C1 segment of cervical spinal cord (tissue), 14 donors: ENCODE measurements around the gene TRIM67.
"Not testable (repeated sequence)": the region's sequence is repeated elsewhere in the genome, so short reads cannot be mapped to it uniquely, and the experiment has no call there.

Experiments
- DNase-seq, 14 donors: peaks; one replicate each; lab custom pipeline; 2025; lab: John Stamatoyannopoulos, UW

Gene TRIM67

DNA sequence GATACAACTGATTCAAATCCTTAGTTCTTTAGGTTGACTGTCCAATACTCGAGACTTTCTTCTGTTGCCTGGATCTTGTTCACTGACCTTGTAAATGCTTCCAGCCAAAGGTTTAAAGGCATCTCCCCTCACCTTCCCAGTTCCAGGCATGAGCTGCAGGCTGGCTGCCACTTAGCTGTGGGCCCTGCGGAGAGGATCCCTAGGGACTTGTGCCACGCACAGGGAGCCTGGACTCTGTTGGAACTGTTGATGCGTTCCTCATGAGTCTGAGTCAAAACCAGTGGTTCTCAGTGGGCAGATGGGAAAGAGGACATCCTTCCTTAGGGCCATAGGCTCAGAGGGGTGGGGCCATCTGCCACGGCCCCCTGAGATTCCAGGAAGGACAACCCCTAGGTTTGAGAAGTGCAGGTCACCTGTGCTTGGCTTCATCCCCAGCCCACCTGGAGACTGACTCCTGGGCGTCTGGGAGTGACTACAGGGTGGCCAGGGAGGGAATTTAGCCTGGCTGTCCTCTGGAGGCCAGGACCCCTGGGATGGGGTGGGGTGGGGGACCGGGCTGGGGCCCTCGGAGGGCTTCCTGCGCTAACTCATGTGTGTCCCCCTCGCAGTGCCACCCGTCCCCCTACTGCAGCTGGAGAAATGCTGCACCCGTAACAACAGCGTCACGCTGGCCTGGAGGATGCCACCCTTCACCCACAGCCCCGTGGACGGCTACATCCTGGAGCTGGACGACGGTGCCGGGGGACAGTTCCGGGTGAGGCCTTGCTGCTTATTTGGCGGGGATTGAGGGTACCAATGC, 41.6 kb downstream of the TRIM67 start:
- DNase-seq = no peak

DNA sequence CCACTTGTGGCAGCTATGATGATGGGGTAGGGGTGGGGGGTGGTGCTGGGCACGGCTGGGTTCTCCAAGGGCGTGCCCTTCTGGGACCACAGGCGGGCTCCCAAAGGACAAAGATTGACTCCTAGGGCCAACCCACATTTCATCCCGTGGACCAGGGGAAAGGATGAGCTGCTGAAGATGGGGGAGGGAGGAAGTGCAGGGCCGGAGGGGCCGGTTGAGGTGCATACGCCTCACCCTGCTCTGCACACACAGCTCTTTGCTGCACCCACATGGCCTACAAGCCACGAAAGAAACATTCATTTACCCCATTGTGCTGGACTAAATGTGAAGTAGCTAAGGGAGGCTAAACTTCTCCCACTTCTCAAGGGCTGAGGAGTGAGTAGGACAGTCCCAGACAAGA, 45.0 kb downstream of the TRIM67 start:
- DNase-seq = peak in 1 of 14 donors; percentile 7

DNA sequence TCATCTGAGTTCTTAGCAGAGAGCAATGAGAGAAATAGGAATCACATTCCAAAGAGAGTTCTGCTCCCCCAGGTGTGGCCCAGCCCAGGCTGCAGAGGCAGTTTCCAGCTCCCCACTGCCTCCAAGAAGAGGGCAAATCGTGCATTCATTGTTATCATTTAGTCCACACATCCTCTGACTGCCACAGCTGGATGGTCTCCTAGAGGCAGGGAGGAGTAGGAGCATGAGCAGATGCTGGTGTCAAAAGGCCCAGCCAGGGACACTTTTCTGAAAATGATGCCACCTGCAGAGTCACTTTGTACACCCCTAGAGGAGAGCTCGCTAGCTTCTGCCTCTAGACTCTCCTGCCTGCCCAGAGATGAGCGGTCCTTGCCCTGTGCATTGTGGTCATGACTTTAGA, 45.6 kb downstream of the TRIM67 start:
- DNase-seq = no peak

- no peak for DNase-seq
Observed at GRCh38 chr1:231208980-231209379, 47.1 kb downstream of the TRIM67 start.

GRCh38 chr1:231209531-231209930, 47.7 kb downstream of the TRIM67 start:
- no peak for DNase-seq

DNA sequence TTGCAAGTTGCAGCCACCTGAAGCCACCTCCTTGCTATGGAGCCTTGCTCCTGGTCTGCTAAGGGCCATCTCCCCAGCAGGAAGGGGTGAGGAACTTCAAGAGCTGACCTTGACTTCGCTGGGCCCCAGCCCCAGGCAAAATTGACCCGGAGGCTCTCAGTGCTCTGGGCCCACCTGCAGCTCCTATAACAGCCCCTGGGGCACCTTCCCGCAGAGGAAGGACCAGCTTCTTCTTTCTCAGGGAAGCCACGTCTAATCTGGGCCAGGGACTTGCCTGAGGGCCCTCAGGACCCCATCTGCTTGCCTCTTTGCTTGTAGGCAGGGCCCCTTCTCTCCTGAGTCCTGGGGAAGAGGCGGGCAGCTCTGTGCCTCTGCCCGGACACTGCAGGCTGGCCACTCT, 48.3 kb downstream of the TRIM67 start:
- DNase-seq = no peak

DNA sequence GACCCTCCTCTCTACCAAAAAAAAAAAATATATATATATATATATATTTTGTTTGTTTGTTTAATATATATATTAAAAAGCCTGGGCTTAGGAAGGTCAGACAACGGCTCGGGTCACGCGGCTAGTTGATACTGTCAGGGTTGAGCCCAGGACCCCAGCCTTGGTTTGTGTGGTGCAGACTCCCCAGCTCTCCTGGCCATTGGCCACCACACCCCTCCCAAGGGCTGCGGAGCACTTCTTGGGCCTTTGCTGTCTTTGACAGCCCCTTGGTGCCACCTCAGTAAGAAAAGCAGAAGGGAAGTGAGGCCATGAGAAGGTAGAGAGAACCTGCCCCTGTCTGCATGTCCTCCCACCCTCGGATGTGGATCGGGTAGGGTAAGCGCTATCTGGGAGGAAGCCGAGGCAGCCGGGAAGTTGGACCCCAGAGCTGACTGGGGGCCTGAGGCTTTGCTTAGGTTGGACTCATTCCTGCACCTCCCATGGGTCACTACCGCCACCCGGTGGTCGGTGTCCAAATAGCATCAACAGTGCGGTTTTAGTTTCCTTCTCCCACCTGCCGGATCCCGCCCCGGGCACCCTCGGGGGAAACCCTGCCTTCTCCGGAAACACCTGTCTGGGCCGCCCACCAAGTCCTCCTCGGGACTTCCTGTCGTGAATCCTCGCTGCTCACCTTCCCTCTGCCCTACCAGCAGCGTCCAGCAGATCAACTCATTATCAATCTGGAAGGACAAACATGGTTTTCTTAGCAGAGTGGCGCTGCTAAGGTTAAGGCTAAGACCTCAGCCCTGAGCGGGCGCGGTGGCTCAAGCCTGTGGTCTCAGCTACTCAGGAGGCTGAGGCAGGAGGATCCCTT, 49.4 kb downstream of the TRIM67 start:
- peak in 13 of 14 donors; percentile 16 to 85 (median 44) for DNase-seq

DNA sequence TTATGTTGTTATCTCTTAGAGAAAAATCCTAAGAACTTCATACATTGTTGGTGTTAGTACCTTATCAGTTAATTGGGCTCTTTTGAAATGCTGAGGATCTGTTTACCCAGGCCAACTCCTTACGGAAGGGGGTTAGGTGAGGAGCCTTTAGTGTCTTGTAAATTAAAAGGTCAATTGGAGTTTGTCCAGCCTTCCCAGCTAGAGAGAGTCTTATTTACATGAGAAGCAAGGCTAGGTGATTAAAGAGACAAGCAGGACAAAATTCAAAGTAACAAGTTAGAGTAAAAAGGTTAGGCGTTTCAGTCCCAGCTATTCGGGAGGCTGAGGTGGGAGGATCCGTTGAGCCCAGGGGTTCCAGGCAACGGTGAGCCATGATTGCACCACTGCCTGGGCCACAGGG, 50.4 kb downstream of the TRIM67 start:
- DNase-seq = not testable (repeated sequence)

- no peak for DNase-seq
Observed at GRCh38 chr1:231213831-231214573, 52.1 kb downstream of the TRIM67 start.

GRCh38 chr1:231214918-231215680, 53.2 kb downstream of the TRIM67 start:
- peak in 1 of 14 donors; percentile 42 for DNase-seq

- peak in 1 of 14 donors; percentile 42 for DNase-seq
Observed at GRCh38 chr1:231215681-231216385, 54.0 kb downstream of the TRIM67 start.

GRCh38 chr1:231216498-231216897, 54.6 kb downstream of the TRIM67 start:
- no peak for DNase-seq

GRCh38 chr1:231217056-231217455, 55.2 kb downstream of the TRIM67 start:
- no peak for DNase-seq

DNA sequence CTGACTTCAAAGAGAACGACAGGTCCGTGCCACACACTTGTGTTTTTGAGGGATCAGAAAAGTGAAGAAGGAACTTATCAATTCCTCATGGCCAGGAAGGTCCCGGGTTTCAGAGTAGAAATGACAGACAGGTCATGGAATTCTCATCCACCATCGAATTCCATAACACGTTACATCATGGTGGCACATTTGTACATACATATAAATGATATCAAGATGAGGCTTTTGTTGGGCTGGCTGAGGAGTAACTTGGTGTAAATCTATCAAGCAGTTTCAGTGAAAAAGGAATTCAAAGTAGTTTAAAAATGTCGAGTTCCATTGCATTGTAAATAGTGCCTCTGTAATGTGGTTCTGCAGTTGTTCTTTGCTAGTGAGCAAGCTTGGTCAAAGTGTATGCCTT, 56.2 kb downstream of the TRIM67 start:
- DNase-seq = no peak

DNA sequence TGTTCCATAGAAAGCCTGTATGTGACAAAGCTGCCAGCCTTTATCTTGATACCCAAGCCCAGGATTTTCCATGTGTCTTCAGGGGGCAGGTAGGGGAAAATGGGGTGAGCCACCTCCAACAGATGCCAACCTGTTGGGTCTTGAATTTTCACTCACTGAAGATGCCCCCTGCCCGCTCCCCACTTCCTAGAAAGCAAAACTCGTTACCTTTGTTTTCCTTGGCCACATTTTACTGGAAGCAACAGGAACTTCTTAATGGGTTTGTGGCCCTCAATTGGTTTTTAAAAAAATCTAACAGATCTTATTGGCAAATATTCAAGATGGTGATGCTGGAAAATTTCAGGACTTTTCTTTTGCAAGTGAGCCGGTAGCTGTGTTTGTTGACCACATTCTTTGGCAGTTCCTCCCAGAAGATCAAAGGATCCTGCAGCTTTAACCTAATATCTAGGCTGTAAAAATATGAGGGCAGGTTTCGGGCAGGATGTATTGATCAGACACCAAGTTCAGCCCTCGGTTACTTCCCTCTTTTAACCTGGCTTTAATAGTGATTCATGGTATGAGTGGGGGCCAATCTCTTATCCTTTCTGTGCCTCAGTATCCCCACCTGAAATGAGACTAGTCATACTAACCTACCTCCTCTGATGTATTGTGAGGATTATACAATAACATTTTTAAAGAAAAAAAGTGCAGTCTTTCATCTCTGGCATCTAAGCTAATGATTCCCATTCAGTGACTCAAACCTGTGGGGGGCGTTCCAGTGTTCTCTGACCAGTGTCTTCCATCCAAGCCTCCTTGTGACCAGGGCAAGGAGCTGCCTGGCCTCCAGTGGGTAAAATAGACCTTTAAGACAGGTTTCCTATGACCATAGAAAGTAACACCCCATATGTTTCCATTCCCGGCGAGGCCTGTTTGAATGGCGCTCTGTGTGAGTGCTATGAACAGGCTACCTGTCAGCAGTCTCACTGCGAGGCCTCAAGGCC, 57.9 kb downstream of the TRIM67 start:
- DNase-seq = no peak

- no peak for DNase-seq
Observed at GRCh38 chr1:231220801-231221200, 58.9 kb downstream of the TRIM67 start.

DNA sequence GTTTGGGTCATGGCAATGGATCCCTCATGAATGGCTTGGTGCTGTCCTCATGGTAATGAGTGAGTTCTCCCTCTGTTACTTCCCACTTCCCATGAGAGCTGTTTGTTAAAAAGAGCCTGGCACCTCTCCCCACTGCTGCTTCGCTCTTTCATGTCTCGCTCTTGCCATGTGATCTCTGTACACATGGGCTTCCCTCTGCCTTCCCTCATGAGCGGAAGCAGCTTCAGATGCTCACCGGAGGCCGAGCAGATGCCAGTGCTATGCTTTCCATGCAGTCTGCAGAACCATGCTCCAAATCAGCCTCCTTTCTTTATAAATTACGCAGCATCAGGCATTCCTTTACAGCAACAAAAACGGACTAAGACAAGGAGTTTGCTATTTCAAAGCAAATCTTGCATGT, 64.3 kb downstream of the TRIM67 start:
- DNase-seq = no peak

- DNase-seq = no peak
Observed at GRCh38 chr1:231231511-231231910, 69.7 kb downstream of the TRIM67 start.
